ENCODE results near the gene RGPD3.
"Not testable (repeated sequence)": the region's sequence is repeated elsewhere in the genome, so short reads cannot be mapped to it uniquely, and the experiment has no call there.

DNA sequence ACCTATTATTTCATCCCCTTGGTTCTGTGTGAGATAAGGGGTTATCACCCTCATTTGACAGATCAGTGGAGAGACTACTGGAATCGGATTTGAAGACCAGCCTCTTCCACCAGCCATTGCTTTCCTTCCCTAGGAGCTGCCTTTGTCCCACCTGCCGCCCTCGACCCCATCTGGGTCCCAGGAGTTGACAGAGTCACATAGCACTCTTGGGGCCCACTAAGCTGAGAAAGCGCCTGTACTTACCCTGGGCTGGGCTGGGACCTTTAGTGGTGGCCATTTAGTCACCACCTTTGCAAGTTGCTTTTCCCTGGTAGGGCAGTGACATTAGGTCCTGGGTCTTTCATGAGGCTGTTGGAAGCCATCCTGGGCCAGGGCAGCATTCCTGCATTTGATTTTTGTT lies 36.6 kb upstream of the RGPD3 start:
- TF ChIP-seq EZH2 (IDR thresholded peaks at IDR 0.05; ENCODE audit: borderline replicate concordance, low read depth, low read length); RNF2 (IDR thresholded peaks at IDR 0.05); POLR2A (conservative IDR thresholded peaks at IDR 0.05); KLF16 (IDR thresholded peaks at IDR 0.05); CBX2 (IDR thresholded peaks at IDR 0.05; ENCODE audit: insufficient read depth, low read length, poor library complexity, severe bottlenecking); ESRRA (IDR thresholded peaks at IDR 0.05; ENCODE audit: borderline replicate concordance, low read depth); HDAC2 (IDR thresholded peaks at IDR 0.05); ADNP (tag; IDR thresholded peaks at IDR 0.05); ZFX (CRISPR knock-in tag; IDR thresholded peaks at IDR 0.05): not testable (repeated sequence)
- TF ChIP-seq, protein P1, sequence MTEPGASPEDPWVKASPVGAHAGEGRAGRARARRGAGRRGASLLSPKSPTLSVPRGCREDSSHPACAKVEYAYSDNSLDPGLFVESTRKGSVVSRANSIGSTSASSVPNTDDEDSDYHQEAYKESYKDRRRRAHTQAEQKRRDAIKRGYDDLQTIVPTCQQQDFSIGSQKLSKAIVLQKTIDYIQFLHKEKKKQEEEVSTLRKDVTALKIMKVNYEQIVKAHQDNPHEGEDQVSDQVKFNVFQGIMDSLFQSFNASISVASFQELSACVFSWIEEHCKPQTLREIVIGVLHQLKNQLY (CRISPR knock-in tag; conservative IDR thresholded peaks at IDR 0.05), result not testable (repeated sequence)
- TF ChIP-seq, protein P2, sequence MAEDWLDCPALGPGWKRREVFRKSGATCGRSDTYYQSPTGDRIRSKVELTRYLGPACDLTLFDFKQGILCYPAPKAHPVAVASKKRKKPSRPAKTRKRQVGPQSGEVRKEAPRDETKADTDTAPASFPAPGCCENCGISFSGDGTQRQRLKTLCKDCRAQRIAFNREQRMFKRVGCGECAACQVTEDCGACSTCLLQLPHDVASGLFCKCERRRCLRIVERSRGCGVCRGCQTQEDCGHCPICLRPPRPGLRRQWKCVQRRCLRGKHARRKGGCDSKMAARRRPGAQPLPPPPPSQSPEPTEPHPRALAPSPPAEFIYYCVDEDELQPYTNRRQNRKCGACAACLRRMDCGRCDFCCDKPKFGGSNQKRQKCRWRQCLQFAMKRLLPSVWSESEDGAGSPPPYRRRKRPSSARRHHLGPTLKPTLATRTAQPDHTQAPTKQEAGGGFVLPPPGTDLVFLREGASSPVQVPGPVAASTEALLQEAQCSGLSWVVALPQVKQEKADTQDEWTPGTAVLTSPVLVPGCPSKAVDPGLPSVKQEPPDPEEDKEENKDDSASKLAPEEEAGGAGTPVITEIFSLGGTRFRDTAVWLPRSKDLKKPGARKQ (CRISPR knock-in tag; IDR thresholded peaks at IDR 0.05), result not testable (repeated sequence)
- TF ChIP-seq, protein P3, sequence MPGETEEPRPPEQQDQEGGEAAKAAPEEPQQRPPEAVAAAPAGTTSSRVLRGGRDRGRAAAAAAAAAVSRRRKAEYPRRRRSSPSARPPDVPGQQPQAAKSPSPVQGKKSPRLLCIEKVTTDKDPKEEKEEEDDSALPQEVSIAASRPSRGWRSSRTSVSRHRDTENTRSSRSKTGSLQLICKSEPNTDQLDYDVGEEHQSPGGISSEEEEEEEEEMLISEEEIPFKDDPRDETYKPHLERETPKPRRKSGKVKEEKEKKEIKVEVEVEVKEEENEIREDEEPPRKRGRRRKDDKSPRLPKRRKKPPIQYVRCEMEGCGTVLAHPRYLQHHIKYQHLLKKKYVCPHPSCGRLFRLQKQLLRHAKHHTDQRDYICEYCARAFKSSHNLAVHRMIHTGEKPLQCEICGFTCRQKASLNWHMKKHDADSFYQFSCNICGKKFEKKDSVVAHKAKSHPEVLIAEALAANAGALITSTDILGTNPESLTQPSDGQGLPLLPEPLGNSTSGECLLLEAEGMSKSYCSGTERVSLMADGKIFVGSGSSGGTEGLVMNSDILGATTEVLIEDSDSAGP (CRISPR knock-in tag; IDR thresholded peaks at IDR 0.05), result not testable (repeated sequence)
- TF ChIP-seq, protein P4, sequence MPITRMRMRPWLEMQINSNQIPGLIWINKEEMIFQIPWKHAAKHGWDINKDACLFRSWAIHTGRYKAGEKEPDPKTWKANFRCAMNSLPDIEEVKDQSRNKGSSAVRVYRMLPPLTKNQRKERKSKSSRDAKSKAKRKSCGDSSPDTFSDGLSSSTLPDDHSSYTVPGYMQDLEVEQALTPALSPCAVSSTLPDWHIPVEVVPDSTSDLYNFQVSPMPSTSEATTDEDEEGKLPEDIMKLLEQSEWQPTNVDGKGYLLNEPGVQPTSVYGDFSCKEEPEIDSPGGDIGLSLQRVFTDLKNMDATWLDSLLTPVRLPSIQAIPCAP (CRISPR knock-in tag; IDR thresholded peaks at IDR 0.05; ENCODE audit: borderline replicate concordance), result not testable (repeated sequence)
- TF ChIP-seq, protein P5, sequence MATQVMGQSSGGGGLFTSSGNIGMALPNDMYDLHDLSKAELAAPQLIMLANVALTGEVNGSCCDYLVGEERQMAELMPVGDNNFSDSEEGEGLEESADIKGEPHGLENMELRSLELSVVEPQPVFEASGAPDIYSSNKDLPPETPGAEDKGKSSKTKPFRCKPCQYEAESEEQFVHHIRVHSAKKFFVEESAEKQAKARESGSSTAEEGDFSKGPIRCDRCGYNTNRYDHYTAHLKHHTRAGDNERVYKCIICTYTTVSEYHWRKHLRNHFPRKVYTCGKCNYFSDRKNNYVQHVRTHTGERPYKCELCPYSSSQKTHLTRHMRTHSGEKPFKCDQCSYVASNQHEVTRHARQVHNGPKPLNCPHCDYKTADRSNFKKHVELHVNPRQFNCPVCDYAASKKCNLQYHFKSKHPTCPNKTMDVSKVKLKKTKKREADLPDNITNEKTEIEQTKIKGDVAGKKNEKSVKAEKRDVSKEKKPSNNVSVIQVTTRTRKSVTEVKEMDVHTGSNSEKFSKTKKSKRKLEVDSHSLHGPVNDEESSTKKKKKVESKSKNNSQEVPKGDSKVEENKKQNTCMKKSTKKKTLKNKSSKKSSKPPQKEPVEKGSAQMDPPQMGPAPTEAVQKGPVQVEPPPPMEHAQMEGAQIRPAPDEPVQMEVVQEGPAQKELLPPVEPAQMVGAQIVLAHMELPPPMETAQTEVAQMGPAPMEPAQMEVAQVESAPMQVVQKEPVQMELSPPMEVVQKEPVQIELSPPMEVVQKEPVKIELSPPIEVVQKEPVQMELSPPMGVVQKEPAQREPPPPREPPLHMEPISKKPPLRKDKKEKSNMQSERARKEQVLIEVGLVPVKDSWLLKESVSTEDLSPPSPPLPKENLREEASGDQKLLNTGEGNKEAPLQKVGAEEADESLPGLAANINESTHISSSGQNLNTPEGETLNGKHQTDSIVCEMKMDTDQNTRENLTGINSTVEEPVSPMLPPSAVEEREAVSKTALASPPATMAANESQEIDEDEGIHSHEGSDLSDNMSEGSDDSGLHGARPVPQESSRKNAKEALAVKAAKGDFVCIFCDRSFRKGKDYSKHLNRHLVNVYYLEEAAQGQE (IDR thresholded peaks at IDR 0.05; ENCODE audit: borderline replicate concordance), result not testable (repeated sequence)
- TF ChIP-seq, protein P5 (CRISPR knock-in tag; IDR thresholded peaks at IDR 0.05; ENCODE audit: low read depth), result not testable (repeated sequence)
